Heart right ventricle (tissue), 16 donors: Measurements from ENCODE around the gene SHROOM1. TPM values are rescaled to one million over a fixed set of nuclear protein-coding genes. Genes with fewer than 3 reads are reported as not detected.

Experiments used
- ATAC-seq, 8 donors: fragments of 200-7000 bp; cut with Tn5 transposase; one replicate each; pipeline ENCODE4 v1.9.1; 2020; ENCODE audit warnings: mild to moderate bottlenecking in 8 of 8, moderate library complexity in 8 of 8, moderate number of reproducible peaks in 1 of 8
- DNase-seq, 2 donors: peaks; one replicate each; pipeline ENCODE4 v3.0.0-alpha.2; 2020
- H3K27ac ChIP-seq, 10 donors: fragments of 200-600 bp; sonication (generic) in 2 of 10; one replicate each; pipeline versions ENCODE4 v1.5.0 to v1.8.0; 2020 to 2022; ENCODE audit warnings: mild to moderate bottlenecking in 3 of 10
- H3K27me3 ChIP-seq, 7 donors: fragments of 200-600 bp; one replicate each; pipeline ENCODE4 v1.8.0; 2021 to 2022; ENCODE audit warnings: mild to moderate bottlenecking in 2 of 7
- H3K36me3 ChIP-seq, 9 donors: fragments of 200-600 bp; sonication (generic) in 1 of 9; one replicate each; pipeline versions ENCODE4 v1.5.0 to v1.8.0; 2020 to 2022; ENCODE audit warnings: mild to moderate bottlenecking in 2 of 9
- H3K4me1 ChIP-seq, 9 donors: fragments of 200-600 bp; sonication (generic) in 1 of 9; one replicate each; pipeline versions ENCODE4 v1.5.0 to v1.8.0; 2020 to 2022; ENCODE audit warnings: mild to moderate bottlenecking in 4 of 9
- H3K4me3 ChIP-seq, 10 donors: fragments of 200-600 bp; sonication (generic) in 2 of 10; one replicate each; pipeline versions ENCODE4 v1.5.0 to v1.8.0; 2020 to 2022; ENCODE audit warnings: mild to moderate bottlenecking in 7 of 10, moderate library complexity in 2 of 10
- H3K9me3 ChIP-seq, 11 donors: fragments of 200-600 bp in 10 of 11; sonication (generic) in 2 of 11; one replicate each; pipeline versions ENCODE4 v1.5.0 to v1.8.0; 2013 to 2022; ENCODE audit warnings: mild to moderate bottlenecking in 2 of 11, control low read depth in 1 of 11, moderate library complexity in 1 of 11
- WGBS, 2 donors: extraction: QIAGEN DNeasy Blood & Tissue Kit; methylation state at CpG; one replicate each; pipeline ENCODE4 v1.1.7; 2013; ENCODE audit warnings: inconsistent platforms in 1 of 2; 5-methylcytosine and 5-hydroxymethylcytosine counted together
- intact Hi-C, 10 donors: fragments of 100-400 bp; cut with DNase I; formaldehyde crosslinking; loops; one replicate each; pipeline versions ENCODE4 v1.11.1 to v1.14.2; 2022
- polyA plus RNA-seq, 2 donors: library from polyadenylated mRNA; stranded (reverse); fragments of 200-250 nt; gene quantifications; one replicate each; pipeline ENCODE4 v1.2.3, GENCODE V29; 2013
- total RNA-seq, 10 donors: library from RNA; stranded (reverse); fragmentation: NEBNext Ultra II Directional in 3 of 10; extraction: Animal tissue kit (Norgen Biotek cat#: 25700) in 3 of 10; gene quantifications; one replicate each; pipeline versions ENCODE4 v1.2.1 to v1.2.4, GENCODE V29; 2021 to 2023
- TF ChIP-seq, protein P1 (sequence below), 9 donors: fragments of 200-600 bp; sonication (generic) in 2 of 9; IDR thresholded peaks; one replicate each; pipeline versions ENCODE4 v1.5.0 to v1.8.0; 2021 to 2022; ENCODE audit warnings: antibody characterized with exemption in 9 of 9, mild to moderate bottlenecking in 5 of 9, moderate library complexity in 1 of 9
- donor health status: Arrhythmogenic right ventricular cardiomyopathy.
- donor health status: ischemic (EF 13 %, LVEDD 7.1; RV severe dilation, severe dysfunction).
- donor health status: healthy with polysubstance abuse.
- donor health status: DM: no; HTN: yes; CAD: no.
- donor health status: DM: no; HTN: no; CAD: no.
- donor health status: ischemic (EF 25% LVEDD 6.9; RV normal size, moderate dysfunction).
- donor health status: ischemic (EF 25% LVEDD 5.7; RV mildly dilated, moderate dysfunction).
- donor health status: healthy.
- donor health status: DM: yes; HTN: yes; CAD: no.
- donor health status: Ischemic cardiomyopathy.
- donor health status: ischemic (EF 35%, LVEDD 5.7; RV mildly dilated, moderate dysfunction).
- donor health status: nonischemic (EF 11% LVEDD 7.7; RV severe dilation, severe dysfunction).
- donor health status: DM: yes; HTN: yes; CAD: no.
- donor health status: PGD.
- donor health status: ischemic (EF 29% LVEDD 5.4; RV normal size, mild dysfunction).
- donor health status: nonischemic (EF 23%, LVEDD 6.1; RV moderate dilation, normal function).

The SHROOM1 gene
- total and polyA plus RNA-seq, 12 donors = 3.2 to 10.8 (median 4.1) TPM

DNA sequence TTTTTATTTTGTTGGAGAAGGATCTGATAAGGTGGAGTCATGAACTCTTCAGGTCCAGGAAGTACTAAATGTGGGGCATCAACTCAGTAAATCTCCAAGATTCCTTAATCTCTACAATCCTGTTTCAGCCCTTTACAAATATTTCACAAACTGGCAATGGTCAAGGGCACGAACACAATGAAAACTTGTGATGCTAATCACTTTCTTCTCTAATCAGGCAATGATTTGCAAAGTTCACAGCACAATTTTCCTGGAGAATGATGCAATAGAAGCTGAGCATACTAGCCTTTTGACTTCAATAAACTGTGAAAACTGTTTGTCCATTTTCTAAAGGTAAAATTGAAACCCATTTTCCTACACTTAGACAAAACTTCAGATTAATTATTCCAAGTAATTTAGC is 18.9 kb upstream of the SHROOM1 start:
- Histone ChIP-seq H3K27ac (no peak overlapping the region), H3K9me3 (no peaks in the 10 kb centered on the region), H3K27me3 (no peaks in the 10 kb centered on the region), H3K36me3 (no peaks in the 10 kb centered on the region), H3K4me3 (no peak overlapping the region), H3K4me1 (peaks cover 0 to 12% (median 0%) of the 10 kb centered on the region in 9 donors)
- WGBS, 2 donors = 60 to 77% methylated on average over 1 of the region's 1 CpG
- TF ChIP-seq, protein P1, sequence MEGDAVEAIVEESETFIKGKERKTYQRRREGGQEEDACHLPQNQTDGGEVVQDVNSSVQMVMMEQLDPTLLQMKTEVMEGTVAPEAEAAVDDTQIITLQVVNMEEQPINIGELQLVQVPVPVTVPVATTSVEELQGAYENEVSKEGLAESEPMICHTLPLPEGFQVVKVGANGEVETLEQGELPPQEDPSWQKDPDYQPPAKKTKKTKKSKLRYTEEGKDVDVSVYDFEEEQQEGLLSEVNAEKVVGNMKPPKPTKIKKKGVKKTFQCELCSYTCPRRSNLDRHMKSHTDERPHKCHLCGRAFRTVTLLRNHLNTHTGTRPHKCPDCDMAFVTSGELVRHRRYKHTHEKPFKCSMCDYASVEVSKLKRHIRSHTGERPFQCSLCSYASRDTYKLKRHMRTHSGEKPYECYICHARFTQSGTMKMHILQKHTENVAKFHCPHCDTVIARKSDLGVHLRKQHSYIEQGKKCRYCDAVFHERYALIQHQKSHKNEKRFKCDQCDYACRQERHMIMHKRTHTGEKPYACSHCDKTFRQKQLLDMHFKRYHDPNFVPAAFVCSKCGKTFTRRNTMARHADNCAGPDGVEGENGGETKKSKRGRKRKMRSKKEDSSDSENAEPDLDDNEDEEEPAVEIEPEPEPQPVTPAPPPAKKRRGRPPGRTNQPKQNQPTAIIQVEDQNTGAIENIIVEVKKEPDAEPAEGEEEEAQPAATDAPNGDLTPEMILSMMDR (IDR thresholded peaks at IDR 0.05) = no peak
- ATAC-seq (no peak), DNase-seq (no peak)
- intact Hi-C loops = no loop called here

DNA sequence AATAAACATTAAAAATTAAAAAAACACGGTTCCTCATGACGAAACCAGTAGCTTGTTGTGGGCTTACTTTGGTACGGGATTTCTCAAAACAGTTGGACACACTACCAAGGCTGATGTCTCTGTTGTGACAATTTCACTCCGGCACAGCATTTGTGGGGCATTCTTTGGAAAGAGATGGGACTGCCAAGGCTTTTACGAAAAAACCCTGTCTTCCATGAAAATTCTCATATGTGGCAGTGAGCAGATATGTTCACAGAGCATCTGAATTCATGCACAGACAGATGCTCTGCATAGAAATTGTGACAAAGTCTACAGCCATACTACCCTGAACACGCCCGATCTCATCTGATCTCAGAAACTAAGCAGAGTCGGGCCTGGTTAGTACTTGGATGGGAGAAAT is 17.8 kb upstream of the SHROOM1 start:
- H3K4me3 ChIP-seq = no peak overlapping the region
- WGBS, 2 donors = 93 to 96% methylated on average over 8 of the region's 8 CpGs
- H3K9me3 ChIP-seq = no peaks in the 10 kb centered on the region
- H3K27ac ChIP-seq = no peak overlapping the region
- intact Hi-C loops = no loop called here
- H3K36me3 ChIP-seq = no peaks in the 10 kb centered on the region
- H3K27me3 ChIP-seq = no peaks in the 10 kb centered on the region
- no peak for ATAC-seq
- TF ChIP-seq, protein P1 (IDR thresholded peaks at IDR 0.05) = no peak
- peaks cover 0 to 2% (median 0%) of the 10 kb centered on the region in 9 donors for H3K4me1 ChIP-seq
- DNase-seq = no peak

DNA sequence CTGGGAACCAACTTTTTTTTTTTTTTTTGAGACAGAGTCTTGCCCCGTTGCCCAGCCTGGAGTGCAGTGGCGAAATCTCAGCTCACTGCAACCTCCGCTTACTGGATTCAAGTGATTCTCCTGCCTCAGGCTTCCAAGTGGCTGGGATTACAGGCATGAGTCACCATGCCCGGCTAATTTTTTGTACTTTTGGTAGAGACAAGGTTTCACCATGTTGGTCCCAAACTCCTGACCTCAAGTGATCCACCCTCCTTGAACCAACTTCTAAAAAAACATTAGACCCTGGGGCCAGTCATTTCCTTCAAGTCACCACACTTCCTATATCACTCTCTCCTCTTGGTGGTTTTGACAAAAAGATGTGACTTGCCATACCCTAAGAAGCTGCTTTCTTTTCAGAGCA is 10.9 kb upstream of the SHROOM1 start:
- intact Hi-C loops = no loop called here
- no peak for DNase-seq
- no peaks in the 10 kb centered on the region for H3K27me3 ChIP-seq
- H3K36me3 ChIP-seq = no peaks in the 10 kb centered on the region
- H3K4me3 ChIP-seq = no peak overlapping the region
- no peaks in the 10 kb centered on the region for H3K9me3 ChIP-seq
- ATAC-seq = no peak
- peaks cover 0 to 27% (median 7%) of the 10 kb centered on the region in 9 donors for H3K4me1 ChIP-seq
- H3K27ac ChIP-seq = peak overlapping the region in 3 of 10 donors; percentile 54 to 78 (median 64)
- TF ChIP-seq, protein P1 (IDR thresholded peaks at IDR 0.05) = no peak
- WGBS, 2 donors = 90 to 98% methylated on average over 4 of the region's 4 CpGs

DNA sequence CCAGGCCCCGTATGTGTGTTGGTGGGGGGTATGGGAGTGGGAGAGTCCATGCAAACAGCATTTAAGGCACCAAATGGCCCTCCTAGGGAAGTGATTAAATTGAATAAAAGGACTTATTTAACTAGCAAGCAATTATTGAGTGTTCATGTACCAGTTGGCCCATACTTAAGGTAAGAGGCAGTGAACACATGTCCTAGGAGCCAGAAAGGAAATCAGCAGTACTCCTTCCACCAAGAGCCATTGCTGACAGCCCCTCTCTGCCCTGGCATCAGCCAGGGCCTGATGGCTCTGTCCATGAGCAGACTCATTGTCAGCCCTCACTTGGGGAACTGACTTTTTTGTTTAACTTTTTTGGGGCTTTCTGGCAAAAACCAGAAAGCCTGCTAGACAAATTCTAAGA is 10.4 kb upstream of the SHROOM1 start:
- Histone ChIP-seq H3K36me3 (no peaks in the 10 kb centered on the region), H3K27ac (peak overlapping the region in 6 of 10 donors; percentile 50 to 78 (median 61)), H3K4me3 (no peak overlapping the region), H3K9me3 (no peaks in the 10 kb centered on the region), H3K4me1 (peaks cover 0 to 27% (median 7%) of the 10 kb centered on the region in 9 donors), H3K27me3 (no peaks in the 10 kb centered on the region)
- intact Hi-C loops = no loop called here
- 77 to 79% methylated on average over 1 of the region's 1 CpG for WGBS, 2 donors
- TF ChIP-seq, protein P1 (IDR thresholded peaks at IDR 0.05) = no peak
- DNase-seq (no peak), ATAC-seq (no peak)
